Motor neuron (in vitro differentiated cells): ENCODE measurements around the gene ABCF2. TPM values are rescaled to one million over a fixed set of nuclear protein-coding genes. Genes with fewer than 3 reads are reported as not detected.
A peak's percentile ranks its signal among the peaks of the same experiment; 100 is the strongest.

Experiments
- ATAC-seq, 8 experiments: fragments of 200-7000 bp; cut with Tn5 transposase; replicated peaks in 6 of 8; 2 replicates each; pipeline ENCODE4 v1.8.0; 2021; ENCODE audit warnings: mild to moderate bottlenecking in 8 of 8, moderate library complexity in 8 of 8
- H3K27ac ChIP-seq, 2 donors: fragments of 250-450 bp; sonication (Bioruptor Pico); 2 replicates each; pipeline ENCODE4 v1.9.0; 2021; ENCODE audit warnings: antibody characterized with exemption in 2 of 2, mild to moderate bottlenecking in 2 of 2, moderate library complexity in 1 of 2
- H3K4me1 ChIP-seq, 2 donors: fragments of 250-450 bp; sonication (Bioruptor Pico); replicated peaks in 1 of 2; 2 replicates each; pipeline ENCODE4 v1.6.1; 2021; ENCODE audit warnings: antibody characterized with exemption in 2 of 2, mild to moderate bottlenecking in 2 of 2, moderate library complexity in 1 of 2
- H3K4me3 ChIP-seq, 5 donors: fragments of 250-450 bp; sonication (Bioruptor Pico); 2 replicates each; pipeline ENCODE4 v1.9.0; 2021; ENCODE audit warnings: antibody characterized with exemption in 5 of 5, mild to moderate bottlenecking in 5 of 5, moderate library complexity in 4 of 5
- WGBS, 10 experiments: fragments of 450-650 bp; shearing (Covaris generic); methylation state at CpG; one replicate each; pipeline ENCODE4 v1.0.0; 2022; 5-methylcytosine and 5-hydroxymethylcytosine counted together
- in situ Hi-C, 9 experiments: fragments of 400-800 bp; cut with MboI; loops; one replicate each; pipeline ENCODE4 v1.15.0; 2021; ENCODE audit warnings: low sequenced_read_pairs in 9 of 9, low pct_unique_long_range_greater_than_20kb in 2 of 9; ENCODE audit not compliant: unreplicated experiment in 9 of 9
- total RNA-seq, 8 experiments: library from RNA; unstranded; fragments of 300-600 nt; gene quantifications; 2 replicates each; pipeline versions ENCODE4 v1.2.3 to v1.2.4, GENCODE V29; 2022

ABCF2 gene
- total RNA-seq, 8 experiments from 2014 or later = 22.1 to 77.3 (median 43.9) TPM

DNA sequence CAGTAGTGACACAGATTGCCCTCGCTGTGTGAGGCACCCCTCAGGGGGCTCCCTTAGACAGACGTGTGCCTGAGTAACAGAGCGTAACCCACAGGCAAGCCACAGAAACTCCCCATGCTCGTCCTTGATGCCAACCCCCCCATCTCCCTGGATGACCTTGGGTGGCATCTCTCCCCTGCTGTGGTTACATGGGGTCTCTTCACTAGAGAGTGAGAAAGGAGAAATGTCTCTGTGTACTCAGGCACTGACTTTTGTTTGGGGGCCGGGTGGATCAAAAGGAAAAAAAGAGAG is 38.8 kb downstream of the ABCF2 start:
- H3K27ac ChIP-seq = no peak overlapping the region

DNA sequence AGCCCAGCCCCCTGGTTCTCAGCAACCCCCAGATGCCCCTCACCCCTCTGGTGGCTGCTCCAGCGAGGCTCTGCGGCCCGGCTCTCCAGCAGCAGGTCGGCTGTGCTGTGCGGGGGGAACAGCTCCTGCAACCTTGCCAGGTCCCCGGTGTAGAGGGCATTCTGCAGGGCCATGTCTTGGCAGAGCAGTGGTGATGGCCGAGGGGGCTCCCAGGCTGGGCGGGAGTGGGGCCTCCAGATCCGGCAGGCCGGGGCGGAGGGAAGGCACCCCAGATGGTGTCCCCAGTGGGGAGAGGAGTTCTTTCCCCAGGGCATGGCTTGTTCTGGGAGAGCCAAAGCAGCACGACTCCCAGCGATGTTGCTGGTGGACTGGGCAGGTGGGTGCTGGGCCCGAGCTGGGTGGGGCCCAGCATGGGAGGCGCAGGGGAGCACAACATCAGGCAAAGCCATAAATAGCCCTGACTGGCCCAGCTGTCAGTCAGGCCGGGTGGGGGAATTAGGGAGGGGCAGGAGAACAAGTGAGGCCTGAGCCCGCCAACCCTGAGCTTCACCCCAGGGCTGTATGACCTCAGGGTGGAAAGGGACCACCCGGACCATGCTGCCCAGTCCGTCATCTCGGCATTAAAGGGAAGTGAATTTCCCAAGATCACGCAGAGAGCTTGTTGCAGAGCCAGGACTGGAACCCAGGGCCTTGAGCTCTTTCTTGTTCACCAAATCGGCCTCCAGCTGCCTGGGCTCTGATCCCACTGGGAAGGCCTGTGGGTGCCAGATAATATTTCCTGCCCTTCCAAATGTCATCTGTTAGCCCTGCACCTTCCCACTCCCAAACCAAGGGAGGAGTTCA is 39.4 kb downstream of the ABCF2 start:
- ATAC-seq = peak in 1 of 8 experiments; percentile 17
- in situ Hi-C loops = no loop called here
- Histone ChIP-seq H3K4me3 (no peak overlapping the region), H3K27ac (no peak overlapping the region), H3K4me1 (no peaks in the 10 kb centered on the region)
- 50 to 80% (median 79%) methylated on average over 1 to 7 of the region's 22 CpGs; no CpG with 5 or more reads in 6 of the 10 experiments for WGBS, 10 experiments

More for the DNA sequence above, 38.8 kb downstream of the ABCF2 start:
- 0 to 60% (median 20%) methylated on average over 1 to 4 of the region's 5 CpGs; no CpG with 5 or more reads in 5 of the 10 experiments for whole genome bisulfite sequencing, 10 experiments
- H3K4me1 ChIP-seq = no peaks in the 10 kb centered on the region
- ATAC-seq = no peak
- in situ Hi-C loops = no loop called here
- H3K4me3 ChIP-seq = no peak overlapping the region

DNA sequence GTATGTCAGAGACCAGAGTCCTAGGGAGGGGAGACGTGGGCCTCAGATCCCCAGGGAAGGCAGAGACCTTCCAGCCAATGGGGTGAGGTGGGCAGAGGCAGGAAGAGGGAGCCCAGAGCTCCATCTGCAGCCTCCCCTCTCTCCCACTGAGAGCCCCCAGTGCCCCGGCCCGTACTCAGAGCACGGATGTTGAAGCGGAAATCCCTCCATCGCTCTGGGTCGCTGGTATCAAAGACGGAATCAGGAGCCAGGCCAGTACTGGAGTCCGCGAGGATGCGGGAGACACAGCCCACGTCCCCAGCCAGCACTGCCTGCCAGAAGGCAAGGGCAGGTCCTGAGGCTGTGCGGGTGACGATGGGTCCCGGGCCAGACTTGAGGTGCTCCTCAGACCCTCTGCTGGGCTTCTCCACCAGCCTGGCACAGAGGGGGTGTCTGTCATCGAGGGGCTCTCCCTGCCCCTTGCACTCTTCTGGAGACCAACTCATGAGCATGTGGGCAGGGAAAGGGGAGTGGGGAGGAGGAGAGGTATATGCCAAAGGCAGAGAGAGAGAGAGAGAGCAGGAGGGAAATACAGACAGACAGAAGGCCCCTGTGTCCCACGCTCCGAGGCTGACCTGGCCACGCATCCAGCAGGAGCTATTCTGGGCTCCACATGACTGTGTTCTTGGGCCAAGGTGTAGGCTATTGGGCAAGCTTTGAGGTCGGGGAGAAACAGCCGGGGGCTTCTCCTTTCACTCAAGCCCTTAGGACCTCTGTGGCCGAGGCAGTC is 40.2 kb downstream of the ABCF2 start, which contains the start of gene ASB10:
Gene ASB10, minus strand, starts transcription at position 611 of the 769 bp plus-strand sequence. Its CDS starts 120 bp downstream, at position 491.
- in situ Hi-C loops = no loop called here
- Histone ChIP-seq H3K4me1 (no peaks in the 10 kb centered on the region), H3K27ac (no peak within 1 kb of the TSS), H3K4me3 (no peak within 1 kb of the TSS)
- WGBS, 10 experiments = 47 to 100% (median 91%) methylated on average over 1 to 11 of the region's 22 CpGs; no CpG with 5 or more reads in 3 of the 10 experiments
- no peak for ATAC-seq

DNA sequence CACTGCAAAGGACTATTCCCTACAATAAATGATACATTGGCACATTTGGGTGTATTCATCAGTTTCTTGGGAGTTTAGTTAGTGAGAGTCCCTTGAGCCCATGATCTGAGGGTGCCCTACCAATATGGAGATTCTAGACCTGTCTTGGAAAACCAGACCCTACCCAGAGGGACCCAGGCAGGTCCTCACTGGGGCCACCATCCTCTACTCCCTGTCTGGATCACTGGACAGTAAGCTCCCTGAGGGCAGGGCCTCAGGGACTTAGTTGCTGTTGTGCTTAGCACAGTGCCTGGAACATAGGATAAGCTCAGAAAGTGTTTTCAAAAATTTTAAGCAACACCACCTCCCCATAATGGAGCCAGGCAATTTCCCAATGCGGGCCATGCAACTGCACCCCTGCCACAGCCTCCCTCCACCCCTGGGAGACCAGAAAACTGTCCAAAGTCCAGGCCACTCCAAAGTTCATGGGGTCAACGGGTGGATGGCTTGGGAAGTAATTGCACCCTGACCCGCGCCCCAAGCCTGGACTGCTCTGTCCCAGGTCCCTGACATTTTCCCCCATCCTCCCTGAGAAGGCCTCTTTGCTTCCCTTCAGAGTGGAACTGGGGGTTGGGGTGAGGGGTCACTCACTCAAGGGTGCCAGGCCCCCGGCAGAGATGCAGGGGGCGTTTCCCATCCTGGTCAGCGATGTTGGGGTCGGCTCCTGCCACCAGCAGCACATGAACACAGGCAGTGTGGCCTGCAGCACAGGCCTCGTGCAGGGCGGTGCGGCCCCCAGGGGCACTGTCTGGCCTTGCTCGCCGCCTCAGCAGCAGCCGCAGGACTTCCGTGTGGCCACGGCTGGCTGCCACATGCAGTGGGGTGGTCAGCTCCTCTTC is 41.0 kb downstream of the ABCF2 start:
- Histone ChIP-seq H3K4me1 (no peaks in the 10 kb centered on the region), H3K27ac (no peak overlapping the region), H3K4me3 (no peak overlapping the region)
- in situ Hi-C loops = no loop called here
- no peak for ATAC-seq
- WGBS, 10 experiments = 80 to 100% methylated on average over 2 of the region's 16 CpGs; no CpG with 5 or more reads in 8 of the 10 experiments

DNA sequence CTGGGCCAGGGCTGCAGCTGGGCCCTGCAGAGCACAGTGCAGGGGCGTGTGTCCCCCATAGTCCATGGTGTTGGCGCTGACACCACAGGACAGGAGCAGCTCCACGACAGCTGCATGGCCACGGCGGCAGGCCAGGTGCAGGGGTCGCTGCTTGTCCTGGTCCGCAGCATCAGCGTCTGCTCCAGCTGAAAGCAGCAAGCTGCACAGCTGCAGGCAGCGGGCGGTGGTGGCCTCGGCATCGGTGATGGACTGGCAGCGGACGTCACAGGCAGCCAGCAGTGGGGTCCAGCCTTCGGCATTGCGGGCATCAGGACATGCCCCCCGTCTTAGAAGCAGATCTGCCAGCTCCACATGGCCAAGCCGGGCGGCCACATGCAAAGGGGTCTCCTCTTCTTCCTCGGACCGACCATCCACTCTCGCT is 46.0 kb downstream of the ABCF2 start:
- H3K27ac ChIP-seq = no peak overlapping the region
- H3K4me3 ChIP-seq = no peak overlapping the region
- H3K4me1 ChIP-seq = no peaks in the 10 kb centered on the region
- ATAC-seq = no peak
- in situ Hi-C loops = no loop called here
- WGBS, 10 experiments = 30 to 83% (median 77%) methylated on average over 1 to 12 of the region's 22 CpGs; no CpG with 5 or more reads in 6 of the 10 experiments

DNA sequence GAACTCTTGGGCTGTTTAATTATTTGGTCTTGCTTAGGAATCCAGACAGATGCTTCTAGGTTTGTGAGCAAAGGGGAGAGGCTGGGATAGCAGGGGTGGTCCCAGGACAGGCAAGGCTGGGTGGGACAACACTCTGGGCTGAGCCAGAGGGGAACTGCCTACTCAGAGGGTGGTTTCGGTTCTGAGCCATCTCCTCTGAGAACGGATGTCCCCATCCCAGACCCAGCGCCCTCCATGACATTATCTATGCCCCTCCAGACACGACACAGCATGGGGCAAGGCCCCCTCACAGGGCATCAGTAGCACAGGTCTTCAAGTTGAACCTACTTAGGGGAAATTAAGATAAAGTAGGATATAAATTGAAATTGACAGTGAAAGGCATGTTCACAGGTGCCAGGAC is 47.1 kb downstream of the ABCF2 start:
- no peak for ATAC-seq
- H3K4me3 ChIP-seq = no peak overlapping the region
- in situ Hi-C loops = loop anchor here in 1 of 9 experiments (10.0 kb wide), 1 partner anchor 55 kb away; no protein-coding TSS in a partner anchor

DNA sequence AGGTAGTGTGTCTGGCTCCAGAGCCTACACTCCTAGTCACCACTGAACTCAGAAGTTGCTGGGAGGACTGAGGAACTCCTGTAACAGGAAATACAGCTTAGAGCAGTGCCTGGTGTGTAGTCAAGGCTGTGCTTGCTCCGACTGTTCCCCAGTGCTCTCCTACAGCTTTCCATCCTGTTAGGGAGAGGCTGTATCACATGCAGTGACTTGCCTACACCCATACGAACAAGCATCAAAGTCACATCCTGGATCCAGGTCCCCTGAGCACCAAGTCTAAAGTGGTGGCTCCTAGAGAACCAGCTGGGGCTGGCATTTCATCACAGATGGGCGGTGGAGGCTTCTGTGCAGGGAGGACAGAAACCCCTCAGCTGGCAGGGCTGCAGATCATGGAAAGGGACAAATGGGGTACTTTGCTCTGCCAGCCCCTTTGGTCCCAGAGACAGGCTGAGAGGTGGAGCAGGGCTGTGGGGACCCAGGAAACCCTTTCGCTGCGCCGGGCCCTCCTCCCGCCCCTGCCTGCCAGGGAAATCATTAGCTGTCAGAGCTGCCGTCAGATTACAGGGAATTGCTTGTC is 47.6 kb downstream of the ABCF2 start:
- H3K4me3 ChIP-seq = no peak overlapping the region
- 0 to 80% (median 66%) methylated on average over 1 to 6 of the region's 8 CpGs; no CpG with 5 or more reads in 4 of the 10 experiments for WGBS, 10 experiments
- ATAC-seq = no peak
- no peaks in the 10 kb centered on the region for H3K4me1 ChIP-seq
- in situ Hi-C loops = loop anchor here in 1 of 9 experiments (10.0 kb wide), 1 partner anchor 55 kb away; no protein-coding TSS in a partner anchor
- no peak overlapping the region for H3K27ac ChIP-seq

More for the DNA sequence above, 47.1 kb downstream of the ABCF2 start:
- WGBS, 10 experiments = 17 to 80% (median 60%) methylated on average over 1 to 4 of the region's 4 CpGs; no CpG with 5 or more reads in 3 of the 10 experiments
- Histone ChIP-seq H3K27ac (no peak overlapping the region), H3K4me1 (no peaks in the 10 kb centered on the region)

DNA sequence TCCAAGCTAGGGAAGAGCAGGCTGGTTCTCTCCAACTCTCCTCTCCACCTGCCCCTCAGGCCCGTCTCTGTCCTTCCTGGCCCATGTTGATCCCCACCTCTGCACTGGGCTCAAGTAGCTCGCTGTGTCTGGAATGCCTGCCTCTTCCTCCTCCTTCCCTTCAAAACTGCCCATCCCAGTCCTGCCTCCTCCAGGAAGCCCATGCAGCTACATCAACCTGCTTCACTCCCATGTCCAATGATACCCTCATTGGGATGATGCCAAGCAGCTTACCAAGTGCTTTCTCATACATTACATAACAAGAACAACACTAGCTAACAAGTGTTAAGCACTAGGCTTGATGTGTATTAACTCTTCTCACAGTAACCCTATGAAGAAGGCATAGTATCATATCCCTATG is 48.2 kb downstream of the ABCF2 start:
- Histone ChIP-seq H3K4me3 (no peak overlapping the region), H3K27ac (no peak overlapping the region), H3K4me1 (no peaks in the 10 kb centered on the region)
- in situ Hi-C loops = loop anchor here in 1 of 9 experiments (10.0 kb wide), 1 partner anchor 54 kb away; no protein-coding TSS in a partner anchor
- no peak for ATAC-seq
- WGBS, 10 experiments = 43 to 67% methylated on average over 1 of the region's 2 CpGs; no CpG with 5 or more reads in 8 of the 10 experiments

DNA sequence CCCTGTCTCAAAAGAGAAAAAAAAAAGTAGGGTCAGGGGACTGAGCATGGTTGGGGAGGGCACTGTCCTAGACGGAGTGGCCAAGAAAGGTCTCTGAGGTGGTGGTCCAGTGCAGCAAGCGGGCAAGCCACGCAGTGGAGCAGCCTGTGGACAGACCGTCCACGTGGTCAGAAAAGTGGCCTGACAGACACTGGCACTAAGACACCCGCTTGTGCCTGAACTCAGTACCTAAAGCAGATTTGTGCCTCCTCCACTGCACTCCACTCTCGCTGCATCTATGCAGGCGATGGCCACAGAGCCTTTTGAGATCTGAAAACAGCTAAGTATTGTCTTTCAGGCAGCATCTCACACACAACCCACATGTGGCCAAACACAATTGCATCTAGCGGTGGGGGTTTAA is 48.8 kb downstream of the ABCF2 start:
- 0 to 82% (median 60%) methylated on average over 1 to 7 of the region's 9 CpGs; no CpG with 5 or more reads in 5 of the 10 experiments for WGBS, 10 experiments
- in situ Hi-C loops = loop anchor here in 1 of 9 experiments (10.0 kb wide), 1 partner anchor 53 kb away; no protein-coding TSS in a partner anchor
- no peak for ATAC-seq
- H3K4me3 ChIP-seq = no peak overlapping the region
- H3K4me1 ChIP-seq = no peaks in the 10 kb centered on the region
- no peak overlapping the region for H3K27ac ChIP-seq

DNA sequence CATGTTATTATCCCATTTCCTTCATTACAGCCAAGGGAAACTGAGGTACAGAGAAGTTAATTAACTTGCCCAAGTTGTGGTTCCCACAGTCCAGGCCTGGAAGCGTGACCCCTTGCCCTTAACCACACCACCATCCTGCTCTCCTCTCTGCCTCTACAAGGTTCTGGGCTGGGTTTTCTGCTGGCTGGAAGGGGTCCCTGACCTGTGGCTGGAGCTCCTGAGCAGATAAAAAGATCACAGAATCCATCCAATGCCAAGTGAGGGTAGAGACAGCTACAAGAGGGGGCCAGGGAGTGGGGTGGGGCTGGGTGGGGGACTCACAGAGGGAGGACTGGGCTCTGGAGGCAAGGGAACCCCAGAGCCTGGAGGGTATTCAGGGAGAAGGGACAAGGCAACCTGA is 49.7 kb downstream of the ABCF2 start:
- no peak for ATAC-seq
- in situ Hi-C loops = loop anchor here in 1 of 9 experiments (10.0 kb wide), 1 partner anchor 53 kb away; no protein-coding TSS in a partner anchor
- WGBS, 10 experiments = 57 to 83% (median 80%) methylated on average over 1 of the region's 1 CpG; no CpG with 5 or more reads in 5 of the 10 experiments

DNA sequence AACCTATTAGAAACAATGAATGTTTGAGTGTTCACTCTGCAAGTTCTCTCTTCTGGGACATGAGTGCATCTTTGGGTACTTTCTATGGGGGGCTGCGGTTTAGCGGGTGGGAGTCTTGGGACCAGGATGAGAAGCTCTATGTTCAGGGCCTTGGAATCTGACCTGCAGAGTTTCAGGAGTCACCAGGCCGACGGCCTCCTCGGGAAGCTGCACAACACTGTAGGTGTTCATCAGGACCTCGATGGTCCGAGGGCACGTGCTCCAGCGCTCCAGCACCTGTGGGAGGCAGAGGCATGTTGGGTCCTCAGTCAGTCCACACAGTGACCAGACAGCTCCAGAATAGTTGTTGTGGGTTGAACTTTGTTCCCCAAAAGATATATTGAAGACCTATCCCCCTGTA is 50.6 kb downstream of the ABCF2 start:
- 58 to 90% (median 70%) methylated on average over 2 to 7 of the region's 9 CpGs; no CpG with 5 or more reads in 7 of the 10 experiments for WGBS, 10 experiments
- H3K27ac ChIP-seq = no peak overlapping the region
- ATAC-seq = no peak
- in situ Hi-C loops = loop anchor here in 1 of 9 experiments (10.0 kb wide), 1 partner anchor 52 kb away; no protein-coding TSS in a partner anchor
- H3K4me1 ChIP-seq = no peaks in the 10 kb centered on the region
- H3K4me3 ChIP-seq = no peak overlapping the region

More for the DNA sequence above, 49.7 kb downstream of the ABCF2 start:
- Histone ChIP-seq H3K4me3 (no peak overlapping the region), H3K27ac (no peak overlapping the region), H3K4me1 (no peaks in the 10 kb centered on the region)
